Suprapubic skin (tissue), 3 donors: ENCODE data around the gene SOCS1.

Source experiments
- POLR2A ChIP-seq, 2 donors: fragments of 450-650 bp; IDR thresholded peaks; one replicate each; pipeline ENCODE4 v1.6.1; 2017; ENCODE audit warnings: antibody characterized with exemption in 2 of 2, mild to moderate bottlenecking in 2 of 2, moderate library complexity in 2 of 2
- TF ChIP-seq, protein P1 (sequence below), 2 donors: fragments of 200-600 bp in 1 of 2; fragments of 450-650 bp in 1 of 2; sonication (generic) in 1 of 2; IDR thresholded peaks; one replicate each; pipeline ENCODE4 v1.5.1; 2016 to 2019; ENCODE audit warnings: antibody characterized with exemption in 2 of 2, mild to moderate bottlenecking in 1 of 2, moderate library complexity in 1 of 2

DNA sequence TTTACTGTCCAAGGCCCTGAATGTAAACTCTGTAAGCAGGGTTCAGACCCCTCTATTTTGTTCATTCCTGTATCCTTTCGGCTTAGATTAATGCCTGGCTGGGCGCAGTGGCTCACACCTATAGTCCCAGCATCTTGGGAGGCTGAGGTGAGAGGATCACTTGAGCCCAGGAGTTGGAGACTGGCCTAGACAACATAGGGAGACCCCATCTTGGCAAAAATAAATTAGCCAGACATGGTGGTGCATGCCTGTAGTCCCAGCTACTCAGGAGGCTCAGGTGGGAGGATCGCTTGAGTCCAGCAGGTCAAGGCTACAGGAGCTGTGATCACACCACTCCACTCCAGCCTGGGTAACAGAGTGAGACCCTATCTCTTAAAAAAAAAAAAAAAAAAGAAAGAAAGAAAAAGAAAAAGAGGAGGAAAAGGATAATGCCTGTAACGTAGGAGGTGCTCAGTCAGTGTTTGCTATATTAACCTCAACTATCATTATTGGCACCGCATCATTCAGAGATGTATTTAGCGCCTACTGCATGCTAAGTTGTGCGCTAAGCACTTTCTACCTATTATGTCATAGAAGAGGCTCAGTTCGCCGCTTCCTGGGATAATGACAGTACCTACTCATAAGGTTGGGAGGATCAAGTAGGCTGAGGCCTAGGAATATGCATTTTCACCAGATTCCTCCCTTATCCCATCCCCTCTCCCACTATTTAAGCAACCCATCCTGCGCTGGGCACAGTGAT is 5.0 kb downstream of the SOCS1 start:
- TF ChIP-seq, protein P1, sequence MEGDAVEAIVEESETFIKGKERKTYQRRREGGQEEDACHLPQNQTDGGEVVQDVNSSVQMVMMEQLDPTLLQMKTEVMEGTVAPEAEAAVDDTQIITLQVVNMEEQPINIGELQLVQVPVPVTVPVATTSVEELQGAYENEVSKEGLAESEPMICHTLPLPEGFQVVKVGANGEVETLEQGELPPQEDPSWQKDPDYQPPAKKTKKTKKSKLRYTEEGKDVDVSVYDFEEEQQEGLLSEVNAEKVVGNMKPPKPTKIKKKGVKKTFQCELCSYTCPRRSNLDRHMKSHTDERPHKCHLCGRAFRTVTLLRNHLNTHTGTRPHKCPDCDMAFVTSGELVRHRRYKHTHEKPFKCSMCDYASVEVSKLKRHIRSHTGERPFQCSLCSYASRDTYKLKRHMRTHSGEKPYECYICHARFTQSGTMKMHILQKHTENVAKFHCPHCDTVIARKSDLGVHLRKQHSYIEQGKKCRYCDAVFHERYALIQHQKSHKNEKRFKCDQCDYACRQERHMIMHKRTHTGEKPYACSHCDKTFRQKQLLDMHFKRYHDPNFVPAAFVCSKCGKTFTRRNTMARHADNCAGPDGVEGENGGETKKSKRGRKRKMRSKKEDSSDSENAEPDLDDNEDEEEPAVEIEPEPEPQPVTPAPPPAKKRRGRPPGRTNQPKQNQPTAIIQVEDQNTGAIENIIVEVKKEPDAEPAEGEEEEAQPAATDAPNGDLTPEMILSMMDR (IDR thresholded peaks at IDR 0.05) = no peak
- TF ChIP-seq POLR2A (IDR thresholded peaks at IDR 0.05) = no peak
